Stimulated activated CD4-positive, alpha-beta T cell treated with anti-CD3 and anti-CD28 coated beads, Interleukin-15, amount 100 ng/mL, for 48 hours (primary cell): ENCODE results near the gene CSNK1D.
"Not testable (repeated sequence)": the region's sequence is repeated elsewhere in the genome, so short reads cannot be mapped to it uniquely, and the experiment has no call there.

ENCODE experiments used
- DNase-seq, 2 donors: peaks; one replicate each; pipeline ENCODE4 v3.0.0-alpha.2; 2020; ENCODE audit warnings: low read depth in 2 of 2

The CSNK1D gene

DNA sequence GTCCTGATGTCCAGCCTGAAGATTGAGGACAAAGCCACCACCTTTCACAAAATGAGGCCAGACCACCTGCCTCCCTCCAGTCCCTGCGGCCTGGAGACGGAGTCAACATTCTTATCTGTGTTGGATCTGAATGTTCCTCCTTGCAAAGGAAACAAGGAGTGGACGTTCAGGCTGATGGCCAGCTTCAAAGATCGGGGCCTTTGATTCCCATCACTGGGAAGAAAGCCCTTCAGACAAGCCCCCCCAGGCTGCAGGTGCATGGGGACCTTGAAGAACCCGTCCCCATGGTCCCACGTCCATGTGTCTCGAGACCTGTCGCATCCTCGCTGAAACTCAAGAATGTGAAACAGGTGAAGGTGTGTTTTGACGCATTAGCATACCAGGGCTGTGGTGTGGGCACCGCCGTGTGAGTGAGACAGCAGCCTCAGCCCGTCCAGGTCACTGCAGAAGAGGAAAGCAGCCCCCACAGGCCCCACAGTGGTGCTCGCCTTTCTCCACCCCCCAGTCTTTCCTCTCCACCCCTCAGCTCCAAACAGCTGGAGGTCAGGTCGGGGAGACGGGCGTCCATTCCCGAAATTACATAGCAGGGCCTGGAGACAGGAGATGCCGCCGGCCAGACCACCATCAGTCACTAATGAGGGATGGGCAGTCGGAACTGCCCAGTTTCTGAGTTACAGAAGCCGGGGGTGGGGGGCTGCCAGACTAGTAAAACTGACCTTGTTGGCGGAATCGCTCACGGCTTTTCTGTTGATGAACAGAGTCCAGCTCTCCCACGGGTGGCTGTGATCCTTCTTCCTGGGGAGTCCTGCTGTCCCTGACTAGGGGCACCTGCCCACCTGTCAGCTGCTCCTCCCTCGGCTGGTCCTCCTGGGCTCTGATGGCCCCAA is 877 bp upstream of the CSNK1D start:
- no peak for DNase-seq

DNA sequence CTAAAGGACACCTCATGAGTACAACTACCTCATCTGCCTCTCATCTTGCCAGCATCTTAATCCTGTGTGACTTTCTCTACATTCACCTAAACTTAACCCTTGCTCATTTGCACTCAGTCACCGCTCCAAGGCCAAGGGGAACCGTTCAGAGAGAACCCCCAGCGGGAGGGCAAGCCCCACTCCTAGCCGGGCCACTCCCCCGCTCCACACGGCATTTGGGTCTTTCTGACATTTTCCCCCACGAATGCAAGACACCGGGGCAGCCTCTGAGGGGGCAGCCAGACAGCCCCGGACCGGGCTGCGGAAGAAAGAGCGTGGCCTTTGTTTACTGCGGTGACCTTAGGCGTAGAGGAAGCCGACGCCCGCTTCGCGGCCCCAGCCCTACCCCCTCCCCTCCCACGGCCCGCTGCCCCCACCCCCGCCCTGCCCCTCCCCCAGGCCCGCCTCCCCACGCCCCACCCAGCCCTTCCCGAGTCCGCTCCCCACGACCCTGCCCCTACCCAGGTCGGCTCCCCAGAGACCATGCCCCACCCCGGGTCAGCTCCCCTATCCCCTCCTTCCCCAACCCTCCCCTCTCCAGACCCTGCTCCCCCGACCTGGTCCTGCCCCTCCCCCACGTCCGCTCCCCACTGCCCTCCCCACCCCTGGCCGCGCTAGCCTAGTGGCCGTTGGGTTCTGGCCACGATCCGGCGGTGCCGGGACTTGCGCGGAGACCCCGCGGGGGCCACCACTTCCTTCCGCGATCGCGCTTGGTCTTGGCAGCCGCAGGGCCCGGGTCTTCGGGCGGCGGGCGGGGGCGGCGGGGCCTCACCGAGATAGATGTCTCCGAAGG is 789 bp downstream of the CSNK1D start:
- peak in 1 of 2 donors; percentile 23 for DNase-seq

DNA sequence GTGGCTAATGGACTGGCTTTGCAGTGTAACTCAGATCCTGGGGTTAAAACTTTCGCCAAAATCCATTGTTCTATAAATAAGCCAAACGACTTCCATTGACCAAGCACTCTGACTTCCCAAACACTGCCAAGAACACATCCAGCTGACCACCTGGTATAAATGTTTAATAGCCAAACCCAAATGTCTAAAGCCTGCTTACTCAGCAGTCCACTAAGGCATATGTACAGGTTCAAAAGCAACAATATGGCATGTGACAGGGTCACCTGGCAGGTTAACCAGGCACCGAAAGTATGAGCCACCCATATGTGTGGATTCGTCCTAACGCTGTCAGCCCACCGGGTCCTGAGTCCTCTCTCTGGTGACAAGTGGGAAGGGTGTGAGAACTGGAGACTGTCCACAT is 2.1 kb downstream of the CSNK1D start:
- no peak for DNase-seq

DNA sequence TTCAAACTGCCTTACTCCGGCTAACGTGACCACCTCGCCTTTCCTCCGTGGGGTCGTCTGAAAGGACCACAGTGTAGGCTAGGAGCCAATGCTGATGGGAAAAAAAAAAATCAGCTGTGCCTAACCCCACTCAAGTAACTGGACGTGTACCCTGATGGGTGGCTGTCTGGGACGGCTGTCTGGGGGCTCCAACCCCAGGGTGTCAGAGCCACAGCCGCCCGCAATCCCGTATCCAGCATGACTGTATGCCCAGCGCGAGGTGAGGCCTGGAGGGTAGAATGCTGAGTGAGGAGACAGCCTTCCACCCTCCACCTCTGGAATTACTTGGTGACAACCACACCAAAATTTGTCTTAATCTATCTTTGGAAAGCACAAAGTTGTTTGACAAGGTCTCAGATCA is 2.8 kb downstream of the CSNK1D start:
- no peak for DNase-seq

DNA sequence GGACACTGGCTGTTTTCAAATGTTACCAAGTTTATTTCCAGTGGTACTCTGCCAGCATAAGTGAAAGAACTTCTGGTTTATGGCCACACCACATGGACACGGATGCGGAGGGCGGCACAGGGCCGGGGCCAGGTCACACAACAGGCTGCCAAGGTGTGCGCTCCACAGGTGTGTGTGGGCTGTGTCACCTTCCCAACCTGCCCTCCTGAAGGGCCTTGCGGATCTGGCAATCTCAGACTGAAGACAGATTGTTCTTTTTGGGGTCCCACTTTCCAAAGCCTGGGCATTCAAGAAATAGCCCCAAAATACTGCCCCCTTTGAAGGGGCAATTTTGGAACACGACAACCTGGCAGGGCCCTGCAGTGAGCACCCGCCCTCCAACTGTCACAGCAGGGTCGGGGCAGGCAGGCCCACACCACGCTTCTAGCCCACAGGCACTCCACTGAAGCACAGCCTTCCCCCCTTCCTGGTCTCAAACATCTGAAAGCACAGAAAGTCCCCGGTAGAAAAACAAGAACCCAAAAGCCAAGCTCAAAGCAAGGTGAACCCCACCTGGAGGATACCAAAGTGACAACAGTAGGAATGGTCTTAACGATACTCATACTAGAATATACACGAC is 3.5 kb downstream of the CSNK1D start:
- DNase-seq, result no peak

DNA sequence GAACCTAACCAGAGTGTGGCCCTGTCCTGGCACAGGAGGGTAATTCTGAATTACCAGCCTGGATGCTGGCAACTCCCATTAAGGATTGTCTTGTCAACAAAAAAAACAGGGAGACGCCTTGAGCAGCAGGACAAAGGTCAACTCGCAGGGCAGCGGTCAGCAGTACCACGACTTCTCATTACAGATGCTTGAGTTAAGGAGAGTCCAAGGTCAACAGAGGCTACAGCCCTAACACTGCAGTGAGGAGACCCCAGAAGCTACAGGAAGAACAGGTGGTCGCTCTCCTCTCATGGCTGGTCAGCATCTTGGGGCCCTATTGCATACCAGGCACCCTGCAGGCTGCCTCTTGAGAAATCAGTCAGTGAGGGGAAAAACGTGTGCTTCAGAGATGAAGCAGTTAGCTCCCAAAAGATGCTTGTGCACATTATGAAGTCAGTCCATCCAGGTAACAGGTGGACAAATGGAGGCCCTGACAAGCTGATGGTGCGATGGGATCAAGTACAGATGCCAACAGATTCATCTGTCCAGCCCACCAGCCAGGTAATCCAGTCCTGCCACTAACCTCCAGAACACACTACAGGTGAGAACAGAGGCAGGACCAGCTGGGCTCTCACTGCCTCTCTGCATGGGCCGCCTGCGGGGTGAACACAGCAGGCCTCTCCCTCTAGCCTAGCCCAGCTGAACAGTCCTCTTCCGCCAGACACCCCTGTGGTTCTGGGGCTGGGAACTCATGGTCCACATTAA is 4.2 kb downstream of the CSNK1D start:
- no peak for DNase-seq

DNA sequence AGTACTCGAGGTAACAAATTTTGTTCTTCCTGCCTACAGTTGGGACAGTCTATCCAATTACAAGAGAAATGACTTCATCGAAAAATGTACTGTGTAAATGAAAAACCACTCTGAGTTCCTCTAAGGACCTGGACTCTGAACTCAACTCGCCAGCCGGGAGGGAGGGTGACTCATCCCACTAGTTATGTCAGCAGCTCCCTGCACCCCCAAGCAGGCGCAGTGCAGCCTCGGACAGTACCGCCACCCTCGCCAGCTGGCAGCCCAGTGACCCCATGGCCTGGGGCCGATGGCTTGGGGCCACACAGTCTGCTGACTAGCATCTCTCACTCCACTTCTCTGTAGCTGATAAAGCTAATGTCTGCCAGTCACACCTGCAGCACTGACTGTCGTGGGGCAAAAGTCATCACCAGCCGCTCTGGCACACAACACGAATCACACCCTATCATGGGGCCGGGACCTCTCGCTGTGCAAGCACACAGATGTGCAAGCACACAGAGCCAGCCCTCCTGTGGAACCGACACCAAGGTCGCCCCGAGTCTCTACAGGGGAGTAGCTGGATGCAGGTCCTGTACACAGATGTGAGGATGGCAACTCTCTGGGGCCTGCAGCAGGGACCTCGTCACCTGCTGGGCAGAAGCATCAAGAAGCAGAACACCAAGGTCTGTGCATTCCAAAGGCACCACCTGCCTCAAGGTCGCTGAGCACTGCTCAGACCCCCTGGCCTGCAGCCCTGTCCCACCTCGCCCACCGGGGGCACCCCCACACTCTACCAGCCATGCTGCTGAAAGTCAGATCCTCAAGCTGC is 5.7 kb downstream of the CSNK1D start:
- DNase-seq, result no peak

DNA sequence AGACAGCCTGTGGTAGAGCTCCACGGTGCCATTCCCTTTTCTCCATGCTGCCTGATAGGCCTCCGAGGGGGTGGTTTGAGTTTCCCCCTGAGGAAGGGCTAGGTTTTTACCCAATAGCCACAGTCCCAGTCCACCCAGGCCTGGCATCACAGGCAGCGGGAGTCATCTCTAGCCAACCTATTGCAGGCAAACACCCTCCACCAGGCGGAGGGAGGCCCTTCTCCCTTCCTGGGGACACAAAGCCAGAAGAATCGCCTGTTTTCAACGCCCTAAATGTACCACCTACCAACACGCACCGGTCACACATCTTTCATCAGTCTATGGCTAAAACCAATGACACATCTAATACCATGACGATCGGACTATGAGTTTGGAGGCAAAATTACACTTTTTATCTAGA is 7.4 kb downstream of the CSNK1D start:
- DNase-seq, result no peak

DNA sequence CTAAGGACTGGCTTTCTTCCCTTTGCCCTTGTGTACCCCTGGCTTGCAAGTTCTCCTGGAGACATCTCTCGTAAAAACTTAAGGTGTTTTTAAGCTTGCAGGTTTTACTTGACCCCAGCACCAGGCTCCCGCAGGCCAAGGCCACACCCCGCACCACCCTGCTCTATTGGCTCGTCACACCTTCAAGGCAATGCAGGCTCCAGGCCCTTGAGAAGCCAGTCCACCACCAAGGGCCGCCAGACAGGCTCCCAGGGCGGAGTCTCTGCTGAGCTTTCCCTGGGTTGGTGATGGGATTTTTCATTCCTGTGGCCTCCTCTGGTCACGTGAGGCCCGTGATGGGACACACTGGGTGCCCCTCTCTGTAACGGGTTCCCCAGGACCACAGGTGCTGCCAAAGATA is 9.9 kb downstream of the CSNK1D start:
- no peak for DNase-seq

DNA sequence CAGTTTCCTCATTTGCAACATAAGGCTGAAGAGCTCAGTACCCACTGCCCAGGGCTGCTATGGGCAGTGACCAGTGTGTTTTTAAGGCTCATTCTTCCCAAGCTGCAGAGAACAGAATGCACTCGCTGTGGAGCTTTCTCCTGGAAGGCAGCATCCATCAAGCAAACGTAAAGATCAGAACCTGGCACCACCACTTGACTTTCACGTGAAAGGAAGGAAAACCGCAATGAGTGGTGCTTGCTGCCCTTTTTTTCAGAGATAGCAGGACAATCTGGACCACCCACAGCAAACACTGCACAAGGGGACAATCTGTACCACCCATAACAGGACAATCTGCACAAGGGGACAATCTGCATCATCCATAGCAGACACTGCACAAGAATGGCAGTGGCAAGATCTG is 11.2 kb downstream of the CSNK1D start:
- DNase-seq, result no peak

DNA sequence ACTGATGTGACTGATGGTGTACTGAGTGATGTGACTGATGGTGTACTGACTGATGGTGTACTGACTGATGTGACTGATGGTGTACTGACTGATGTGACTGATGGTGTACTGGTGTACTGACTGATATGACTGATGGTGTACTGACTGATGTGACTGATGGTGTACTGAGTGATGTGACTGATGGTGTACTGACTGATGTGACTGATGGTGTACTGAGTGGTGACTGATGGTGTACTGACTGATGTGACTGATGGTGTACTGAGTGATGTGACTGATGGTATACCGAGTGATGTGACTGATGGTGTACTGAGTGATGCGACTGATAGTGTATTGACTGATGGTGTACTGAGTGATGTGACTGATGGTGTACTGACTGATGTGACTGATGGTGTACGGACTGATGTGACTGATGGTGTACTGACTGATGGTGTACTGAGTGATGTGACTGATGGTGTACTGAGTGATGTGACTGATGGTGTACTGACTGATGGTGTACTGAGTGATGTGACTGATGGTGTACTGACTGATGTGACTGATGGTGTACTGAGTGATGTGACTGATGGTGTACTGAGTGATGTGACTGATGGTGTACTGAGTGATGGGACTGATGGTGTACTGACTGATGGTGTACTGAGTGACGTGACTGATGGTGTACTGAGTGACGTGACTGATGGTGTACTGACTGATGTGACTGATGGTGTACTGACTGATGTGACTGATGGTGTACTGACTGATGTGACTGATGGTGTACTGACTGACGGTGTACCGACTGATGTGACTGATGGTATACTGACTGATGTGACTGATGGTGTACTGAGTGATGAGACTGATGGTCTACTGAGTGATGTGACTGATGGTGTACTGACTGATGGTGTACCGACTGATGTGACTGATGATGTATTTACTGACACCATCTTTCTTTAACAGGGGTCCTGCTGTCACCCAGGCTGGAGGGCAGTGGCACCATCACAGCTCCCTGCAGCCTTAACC is 13.2 kb downstream of the CSNK1D start:
- not testable (repeated sequence) for DNase-seq

DNA sequence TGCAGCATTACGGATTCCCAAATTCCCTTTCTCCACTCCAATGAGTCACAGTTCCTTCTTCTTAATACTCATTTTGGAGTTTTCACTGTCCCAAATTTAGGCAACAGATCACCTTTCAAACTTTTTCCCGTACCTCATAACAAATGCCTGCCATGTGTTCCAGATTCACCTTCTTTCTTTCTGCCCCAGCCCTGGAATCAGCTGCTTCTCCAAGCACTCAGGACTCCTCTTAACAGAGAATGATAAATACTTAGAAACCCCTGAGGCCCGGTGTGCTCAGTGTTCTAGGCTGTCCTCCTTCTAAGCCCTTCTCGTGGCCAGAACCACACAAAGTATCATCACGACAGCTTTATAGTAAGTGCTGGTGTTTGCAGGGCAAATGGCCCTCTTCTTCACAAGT is 14.9 kb downstream of the CSNK1D start:
- DNase-seq, result no peak

DNA sequence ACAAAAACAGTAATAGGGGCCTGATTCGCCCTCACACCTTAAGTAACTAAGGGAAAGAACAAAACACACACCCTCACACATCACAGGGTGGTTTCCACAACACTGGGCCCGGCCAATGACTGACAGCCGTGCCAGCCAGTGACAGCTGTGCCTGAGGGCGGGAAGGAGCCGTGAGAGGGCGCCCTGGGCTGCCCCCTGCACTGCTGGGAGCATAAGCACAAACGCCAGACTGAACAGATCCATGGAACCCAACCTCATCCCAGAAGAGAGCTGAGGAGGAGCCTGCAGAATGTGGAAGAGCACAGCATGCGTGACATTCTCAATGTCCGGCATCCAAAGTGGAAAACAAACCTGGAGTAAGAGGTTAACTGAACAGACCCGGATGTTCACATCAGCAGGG is 16.0 kb downstream of the CSNK1D start:
- DNase-seq, result no peak

DNA sequence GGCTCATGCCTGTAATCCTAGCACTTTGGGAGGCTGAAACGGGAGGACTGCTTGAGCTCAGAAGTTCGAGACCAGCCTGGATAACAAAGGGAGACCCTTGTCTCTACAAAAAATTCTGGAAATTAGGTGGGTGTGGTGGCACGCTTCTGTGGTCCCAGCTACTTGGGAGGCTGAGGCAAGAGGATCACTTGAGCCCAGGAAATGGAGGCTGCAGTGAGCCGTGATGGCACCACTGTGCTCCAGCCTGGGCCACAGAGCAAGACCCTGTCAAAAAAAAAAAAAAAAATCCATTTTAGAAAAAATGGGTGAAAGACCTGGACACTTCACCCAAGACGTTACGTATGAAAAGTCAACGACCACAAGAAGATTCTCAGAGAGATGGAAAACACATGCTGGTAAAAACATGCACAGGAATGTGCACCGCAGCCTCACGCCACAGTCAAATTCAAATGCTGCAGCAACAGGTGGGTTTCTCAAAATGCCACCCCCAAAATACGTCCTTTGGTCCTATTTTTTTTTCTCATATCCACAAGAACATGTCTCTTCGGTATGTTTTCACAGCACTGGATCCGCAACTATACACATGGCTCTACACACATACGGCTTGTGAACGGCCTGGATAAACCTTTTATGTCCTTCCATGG is 17.1 kb downstream of the CSNK1D start:
- DNase-seq, result no peak

DNA sequence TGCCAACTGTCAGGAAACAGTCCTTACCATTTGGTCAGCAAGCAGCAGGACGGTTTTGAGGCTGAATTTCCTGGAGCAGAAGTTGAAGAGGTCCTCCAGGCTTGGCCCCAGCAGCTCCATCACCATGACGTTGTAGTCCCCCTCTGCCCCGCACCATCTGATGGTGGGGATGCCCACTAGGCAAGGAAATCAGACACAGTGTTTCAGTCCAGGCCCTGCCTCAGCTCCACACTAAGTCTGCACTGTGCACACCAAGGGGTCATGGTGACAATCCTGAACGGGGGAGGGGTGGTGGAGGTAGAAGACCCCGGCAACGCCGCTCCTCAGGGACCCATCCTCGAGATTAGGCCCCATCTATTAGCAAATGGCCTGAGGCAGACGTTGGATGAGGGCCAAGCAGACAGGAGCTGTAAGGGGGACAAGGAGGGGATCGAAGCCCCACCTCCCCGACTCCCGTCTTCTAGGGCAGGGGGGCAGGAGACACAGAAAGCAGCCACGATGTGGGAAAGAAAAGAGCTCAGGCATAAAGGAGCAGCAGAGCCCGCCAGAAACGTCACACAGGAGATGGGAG is 18.0 kb downstream of the CSNK1D start:
- no peak for DNase-seq

DNA sequence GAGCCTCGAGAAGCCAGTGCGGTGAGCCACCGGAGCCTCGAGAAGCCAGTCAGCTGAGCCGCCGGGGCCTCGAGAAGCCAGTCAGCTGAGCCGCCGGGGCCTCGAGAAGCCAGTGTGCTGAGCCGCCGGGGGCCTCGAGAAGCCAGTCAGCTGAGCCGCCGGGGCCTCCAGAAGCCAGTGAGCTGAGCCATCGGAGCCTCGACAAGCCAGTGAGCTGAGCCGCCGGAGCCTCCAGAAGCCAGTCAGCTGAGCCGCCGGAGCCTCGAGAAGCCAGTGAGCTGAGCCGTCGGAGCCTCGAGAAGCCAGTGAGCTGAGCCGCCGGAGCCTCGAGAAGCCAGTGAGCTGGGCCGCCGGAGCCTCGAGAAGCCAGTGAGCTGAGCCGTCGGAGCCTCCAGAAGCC is 18.8 kb downstream of the CSNK1D start:
- DNase-seq, result not testable (repeated sequence)

DNA sequence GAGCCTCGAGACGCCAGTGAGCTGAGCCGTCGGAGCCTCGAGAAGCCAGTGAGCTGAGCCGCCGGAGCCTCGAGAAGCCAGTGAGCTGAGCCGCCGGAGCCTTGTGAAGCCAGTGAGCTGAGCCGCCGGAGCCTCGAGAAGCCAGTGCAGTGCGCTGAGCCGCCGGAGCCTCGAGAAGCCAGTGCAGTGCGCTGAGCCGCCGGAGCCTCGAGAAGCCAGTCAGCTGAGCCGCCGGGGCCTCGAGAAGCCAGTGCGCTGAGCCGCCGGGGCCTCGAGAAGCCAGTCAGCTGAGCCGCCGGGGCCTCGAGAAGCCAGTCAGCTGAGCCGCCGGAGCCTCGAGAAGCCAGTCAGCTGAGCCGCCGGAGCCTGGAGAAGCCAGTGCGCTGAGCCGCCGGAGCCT is 19.4 kb downstream of the CSNK1D start:
- not testable (repeated sequence) for DNase-seq

DNA sequence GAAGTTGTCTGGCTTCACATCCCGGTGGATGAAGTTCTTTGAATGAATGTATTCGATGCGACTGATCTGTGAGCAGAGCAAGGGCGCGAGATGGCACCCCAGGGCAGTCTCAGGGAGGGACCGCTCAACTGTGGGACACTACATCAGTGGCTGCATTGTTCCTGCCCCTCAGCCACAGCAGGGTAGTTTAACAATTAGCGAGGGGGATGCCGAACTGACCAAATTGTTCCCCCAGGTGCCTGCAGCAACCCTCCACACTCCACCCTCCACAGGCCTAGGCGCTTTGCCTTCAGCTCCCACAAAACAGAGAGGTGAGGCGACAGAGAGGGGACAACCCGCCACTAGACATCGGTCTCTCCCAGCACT is 20.3 kb downstream of the CSNK1D start:
- no peak for DNase-seq
